HEK293 (cell line): Measurements from ENCODE around the gene APOLD1.

Experiments used
- GLI4 ChIP-seq: fragments of 450-650 bp; formaldehyde crosslinking; IDR thresholded peaks from 2 replicates; pipeline ENCODE4 v1.5.1; 2016; ENCODE audit warnings: missing biosample characterization, missing genetic modification characterization
- IKZF3 ChIP-seq: fragments of 450-650 bp; IDR thresholded peaks from 2 replicates; pipeline ENCODE4 v1.5.0; 2018; ENCODE audit warnings: missing biosample characterization, mild to moderate bottlenecking, missing genetic modification characterization, moderate library complexity
- KLF10 ChIP-seq: fragments of 450-650 bp; IDR thresholded peaks from 2 replicates; pipeline ENCODE4 v1.5.1; 2018; ENCODE audit warnings: missing biosample characterization, mild to moderate bottlenecking, missing genetic modification characterization
- TCF7L2 ChIP-seq: IDR thresholded peaks from 2 replicates; pipeline ENCODE4 v1.6.1; 2011; ENCODE audit warnings: low read depth, mild to moderate bottlenecking, inconsistent platforms, low read length, moderate library complexity, borderline replicate concordance
- ZFP37 ChIP-seq: fragments of 450-650 bp; formaldehyde crosslinking; IDR thresholded peaks from 2 replicates; pipeline ENCODE4 v1.5.1; 2016; ENCODE audit warnings: missing biosample characterization, missing genetic modification characterization
- ZIC2 ChIP-seq: fragments of 450-650 bp; formaldehyde crosslinking; IDR thresholded peaks from 2 replicates; pipeline ENCODE4 v1.5.1; 2016; ENCODE audit warnings: missing biosample characterization, missing genetic modification characterization
- ZNF114 ChIP-seq: fragments of 450-650 bp; formaldehyde crosslinking; IDR thresholded peaks from 2 replicates; pipeline ENCODE4 v1.5.0; 2017; ENCODE audit warnings: missing biosample characterization, missing genetic modification characterization
- ZNF132 ChIP-seq: fragments of 450-650 bp; formaldehyde crosslinking; IDR thresholded peaks from 2 replicates; pipeline ENCODE4 v1.5.1; 2017; ENCODE audit warnings: missing biosample characterization, missing genetic modification characterization, borderline replicate concordance
- ZNF280D ChIP-seq: fragments of 450-650 bp; formaldehyde crosslinking; IDR thresholded peaks from 2 replicates; pipeline ENCODE4 v1.5.1; 2016; ENCODE audit warnings: missing biosample characterization, missing genetic modification characterization
- ZNF302 ChIP-seq: fragments of 450-650 bp; formaldehyde crosslinking; IDR thresholded peaks from 2 replicates; pipeline ENCODE4 v1.5.1; 2016; ENCODE audit warnings: missing biosample characterization, missing genetic modification characterization, low read depth
- ZNF747 ChIP-seq: fragments of 450-650 bp; formaldehyde crosslinking; IDR thresholded peaks from 2 replicates; pipeline ENCODE4 v1.5.1; 2016; ENCODE audit warnings: missing biosample characterization, missing genetic modification characterization
- TF ChIP-seq, protein P1 (sequence below): fragments of 450-650 bp; formaldehyde crosslinking; IDR thresholded peaks from 2 replicates; pipeline ENCODE4 v1.5.1; 2016; ENCODE audit warnings: missing biosample characterization, missing genetic modification characterization
- TF ChIP-seq, protein P2 (sequence below): fragments of 450-650 bp; formaldehyde crosslinking; IDR thresholded peaks from 2 replicates; pipeline ENCODE4 v1.5.1; 2016; ENCODE audit warnings: missing biosample characterization, missing genetic modification characterization

- no peak for TF ChIP-seq ZNF280D (tag by site-specific recombination)
- no peak for TF ChIP-seq ZFP37 (tag by site-specific recombination)
- TF ChIP-seq, protein P1, sequence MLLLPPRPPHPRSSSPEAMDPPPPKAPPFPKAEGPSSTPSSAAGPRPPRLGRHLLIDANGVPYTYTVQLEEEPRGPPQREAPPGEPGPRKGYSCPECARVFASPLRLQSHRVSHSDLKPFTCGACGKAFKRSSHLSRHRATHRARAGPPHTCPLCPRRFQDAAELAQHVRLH (tag by site-specific recombination) = no peak
- TF ChIP-seq, protein P2, sequence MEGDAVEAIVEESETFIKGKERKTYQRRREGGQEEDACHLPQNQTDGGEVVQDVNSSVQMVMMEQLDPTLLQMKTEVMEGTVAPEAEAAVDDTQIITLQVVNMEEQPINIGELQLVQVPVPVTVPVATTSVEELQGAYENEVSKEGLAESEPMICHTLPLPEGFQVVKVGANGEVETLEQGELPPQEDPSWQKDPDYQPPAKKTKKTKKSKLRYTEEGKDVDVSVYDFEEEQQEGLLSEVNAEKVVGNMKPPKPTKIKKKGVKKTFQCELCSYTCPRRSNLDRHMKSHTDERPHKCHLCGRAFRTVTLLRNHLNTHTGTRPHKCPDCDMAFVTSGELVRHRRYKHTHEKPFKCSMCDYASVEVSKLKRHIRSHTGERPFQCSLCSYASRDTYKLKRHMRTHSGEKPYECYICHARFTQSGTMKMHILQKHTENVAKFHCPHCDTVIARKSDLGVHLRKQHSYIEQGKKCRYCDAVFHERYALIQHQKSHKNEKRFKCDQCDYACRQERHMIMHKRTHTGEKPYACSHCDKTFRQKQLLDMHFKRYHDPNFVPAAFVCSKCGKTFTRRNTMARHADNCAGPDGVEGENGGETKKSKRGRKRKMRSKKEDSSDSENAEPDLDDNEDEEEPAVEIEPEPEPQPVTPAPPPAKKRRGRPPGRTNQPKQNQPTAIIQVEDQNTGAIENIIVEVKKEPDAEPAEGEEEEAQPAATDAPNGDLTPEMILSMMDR = no peak
- TF ChIP-seq TCF7L2 = no peak
- no peak for TF ChIP-seq ZIC2 (tag by site-specific recombination)
- TF ChIP-seq ZNF302 (tag by site-specific recombination) = no peak
- TF ChIP-seq GLI4 (tag by site-specific recombination) = no peak
- TF ChIP-seq KLF10 = no peak
- no peak for TF ChIP-seq IKZF3 (tag by site-specific recombination)
- TF ChIP-seq ZNF132 (tag by site-specific recombination) = no peak
- no peak for TF ChIP-seq ZNF747 (tag by site-specific recombination)
- TF ChIP-seq ZNF114 (tag by site-specific recombination) = no peak
Measured at GRCh38 chr12:12748044-12748443, 37.4 kb upstream of the APOLD1 start.
